ENCODE measurements around the gene FAM118A. TPM values are rescaled to one million over a fixed set of nuclear protein-coding genes. Genes with fewer than 3 reads are reported as not detected.

Gene FAM118A
- total and polyA plus RNA-seq, 9 donors, result 21.9 to 57.8 (median 30.0) TPM

DNA sequence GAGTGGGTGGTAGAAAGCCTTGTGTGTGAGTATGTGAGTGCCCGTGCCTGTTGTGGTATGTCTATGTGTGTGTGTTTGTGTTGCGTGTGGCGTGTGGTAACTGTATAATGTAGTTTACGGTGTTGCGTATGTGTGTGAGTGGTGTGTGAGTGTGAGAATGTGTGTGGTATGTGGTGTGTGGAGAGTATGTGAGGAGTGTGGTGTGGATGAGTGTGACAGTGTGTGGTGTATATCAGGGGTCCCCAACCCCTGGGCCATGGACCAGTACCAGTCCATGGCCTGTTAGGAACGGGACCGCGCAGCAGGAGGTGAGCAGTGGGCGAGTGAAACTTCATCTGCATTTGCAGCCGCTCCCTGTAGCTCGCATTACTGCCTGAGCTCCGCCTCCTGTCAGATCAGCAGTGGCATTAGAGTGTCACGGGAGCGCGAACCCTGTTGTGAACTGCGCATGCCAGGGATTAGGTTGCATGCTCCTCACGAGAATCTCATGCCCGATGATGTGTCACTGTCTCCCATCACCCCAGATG is 19.3 kb upstream of the FAM118A start:
- H3K9me3 ChIP-seq, result no peaks in the 10 kb centered on the region
- no peaks in the 10 kb centered on the region for H3K27me3 ChIP-seq
- no peak overlapping the region for H3K27ac ChIP-seq
- H3K4me1 ChIP-seq (ENCODE audit: insufficient read depth), result no peaks in the 10 kb centered on the region
- intact Hi-C loops (cut with DNase I), result no loop called here
- WGBS, 3 donors, result 32 to 37% (median 33%) methylated on average over 18 of the region's 18 CpGs
- no peaks in the 10 kb centered on the region for H3K36me3 ChIP-seq
- TF ChIP-seq, protein P1, sequence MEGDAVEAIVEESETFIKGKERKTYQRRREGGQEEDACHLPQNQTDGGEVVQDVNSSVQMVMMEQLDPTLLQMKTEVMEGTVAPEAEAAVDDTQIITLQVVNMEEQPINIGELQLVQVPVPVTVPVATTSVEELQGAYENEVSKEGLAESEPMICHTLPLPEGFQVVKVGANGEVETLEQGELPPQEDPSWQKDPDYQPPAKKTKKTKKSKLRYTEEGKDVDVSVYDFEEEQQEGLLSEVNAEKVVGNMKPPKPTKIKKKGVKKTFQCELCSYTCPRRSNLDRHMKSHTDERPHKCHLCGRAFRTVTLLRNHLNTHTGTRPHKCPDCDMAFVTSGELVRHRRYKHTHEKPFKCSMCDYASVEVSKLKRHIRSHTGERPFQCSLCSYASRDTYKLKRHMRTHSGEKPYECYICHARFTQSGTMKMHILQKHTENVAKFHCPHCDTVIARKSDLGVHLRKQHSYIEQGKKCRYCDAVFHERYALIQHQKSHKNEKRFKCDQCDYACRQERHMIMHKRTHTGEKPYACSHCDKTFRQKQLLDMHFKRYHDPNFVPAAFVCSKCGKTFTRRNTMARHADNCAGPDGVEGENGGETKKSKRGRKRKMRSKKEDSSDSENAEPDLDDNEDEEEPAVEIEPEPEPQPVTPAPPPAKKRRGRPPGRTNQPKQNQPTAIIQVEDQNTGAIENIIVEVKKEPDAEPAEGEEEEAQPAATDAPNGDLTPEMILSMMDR (IDR thresholded peaks at IDR 0.05), result no peak
- TF ChIP-seq EP300 (IDR thresholded peaks at IDR 0.05), result no peak
- no peak for TF ChIP-seq POLR2A (IDR thresholded peaks at IDR 0.05)
- DNase-seq, result no peak
- no peak overlapping the region for H3K4me3 ChIP-seq

DNA sequence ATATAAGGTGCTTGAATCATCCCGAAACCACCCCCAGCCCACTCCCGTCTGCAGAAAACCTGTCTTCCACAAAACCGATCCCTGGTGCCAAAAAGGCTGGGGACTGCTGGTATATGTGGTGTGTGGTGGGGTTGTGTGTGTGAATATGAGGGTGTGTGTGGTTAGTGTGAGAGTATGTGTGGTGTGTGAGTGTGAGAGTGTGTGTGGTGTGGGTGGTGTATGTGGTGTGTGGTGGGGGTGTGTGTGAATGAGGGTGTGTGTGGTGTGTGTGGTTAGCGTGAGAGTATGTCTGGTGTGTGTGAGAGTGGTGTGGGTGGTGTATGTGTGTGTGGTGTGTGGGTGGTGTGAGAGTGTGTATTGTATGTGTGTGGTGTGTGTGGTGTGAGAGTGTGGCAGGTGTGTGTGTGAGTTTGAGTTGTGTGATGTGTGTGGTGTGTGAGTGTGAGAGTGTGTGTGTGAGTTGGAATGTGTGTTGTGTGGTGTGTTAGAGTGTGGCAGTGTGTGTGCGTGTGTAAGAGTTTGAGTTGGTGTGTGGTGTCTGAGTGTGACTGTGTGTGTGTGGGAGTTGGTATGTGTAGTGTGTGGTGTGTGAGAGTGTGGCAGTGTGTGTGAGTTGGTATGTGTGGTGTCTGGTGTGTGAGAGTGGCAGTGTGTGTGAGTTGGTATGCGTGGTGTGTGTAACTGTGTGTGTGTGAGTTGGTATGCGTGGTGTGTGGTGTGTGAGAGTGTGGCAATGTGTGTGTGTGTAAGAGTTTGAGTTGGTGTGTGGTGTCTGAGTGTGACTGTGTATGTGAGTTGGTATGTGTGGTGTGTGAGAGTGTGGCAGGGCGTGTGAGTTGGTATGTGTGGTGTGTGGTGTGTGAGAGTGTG is 18.4 kb upstream of the FAM118A start:
- Histone ChIP-seq H3K4me1 (ENCODE audit: insufficient read depth) (no peaks in the 10 kb centered on the region), H3K36me3 (no peaks in the 10 kb centered on the region), H3K9me3 (no peaks in the 10 kb centered on the region), H3K27ac (no peak overlapping the region), H3K4me3 (no peak overlapping the region), H3K27me3 (no peaks in the 10 kb centered on the region)
- no peak for DNase-seq
- 79 to 80% (median 80%) methylated on average over 8 of the region's 8 CpGs for WGBS, 3 donors
- intact Hi-C loops (cut with DNase I), result no loop called here
- no peak for TF ChIP-seq POLR2A (IDR thresholded peaks at IDR 0.05)
- no peak for TF ChIP-seq EP300 (IDR thresholded peaks at IDR 0.05)
- TF ChIP-seq, protein P1 (IDR thresholded peaks at IDR 0.05), result no peak

DNA sequence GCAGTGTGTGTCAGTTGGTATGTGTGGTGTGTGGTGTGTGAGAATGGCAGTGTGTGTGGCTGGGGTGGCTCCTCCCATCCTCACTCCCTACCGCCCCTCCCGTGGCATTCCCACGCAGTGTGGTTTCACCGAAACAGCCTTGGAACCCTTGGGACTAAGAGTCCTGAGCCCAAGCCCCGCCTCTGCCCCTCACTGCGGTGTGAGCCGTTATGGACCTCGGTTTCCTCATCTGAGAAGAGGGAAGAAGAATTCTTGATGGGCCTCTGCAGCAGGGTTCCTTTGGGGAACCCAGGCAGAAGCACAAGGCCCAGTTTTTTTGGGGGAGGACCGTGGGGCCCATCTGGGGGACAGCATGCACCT is 17.8 kb upstream of the FAM118A start:
- H3K4me1 ChIP-seq (ENCODE audit: insufficient read depth), result no peaks in the 10 kb centered on the region
- DNase-seq, result no peak
- 64 to 70% (median 69%) methylated on average over 9 of the region's 9 CpGs for WGBS, 3 donors
- no peaks in the 10 kb centered on the region for H3K27me3 ChIP-seq
- no peaks in the 10 kb centered on the region for H3K36me3 ChIP-seq
- no peaks in the 10 kb centered on the region for H3K9me3 ChIP-seq
- no peak overlapping the region for H3K4me3 ChIP-seq
- no peak overlapping the region for H3K27ac ChIP-seq
- intact Hi-C loops (cut with DNase I), result no loop called here
- no peak for TF ChIP-seq POLR2A (IDR thresholded peaks at IDR 0.05)
- TF ChIP-seq EP300 (IDR thresholded peaks at IDR 0.05), result no peak
- TF ChIP-seq, protein P1 (IDR thresholded peaks at IDR 0.05), result no peak

DNA sequence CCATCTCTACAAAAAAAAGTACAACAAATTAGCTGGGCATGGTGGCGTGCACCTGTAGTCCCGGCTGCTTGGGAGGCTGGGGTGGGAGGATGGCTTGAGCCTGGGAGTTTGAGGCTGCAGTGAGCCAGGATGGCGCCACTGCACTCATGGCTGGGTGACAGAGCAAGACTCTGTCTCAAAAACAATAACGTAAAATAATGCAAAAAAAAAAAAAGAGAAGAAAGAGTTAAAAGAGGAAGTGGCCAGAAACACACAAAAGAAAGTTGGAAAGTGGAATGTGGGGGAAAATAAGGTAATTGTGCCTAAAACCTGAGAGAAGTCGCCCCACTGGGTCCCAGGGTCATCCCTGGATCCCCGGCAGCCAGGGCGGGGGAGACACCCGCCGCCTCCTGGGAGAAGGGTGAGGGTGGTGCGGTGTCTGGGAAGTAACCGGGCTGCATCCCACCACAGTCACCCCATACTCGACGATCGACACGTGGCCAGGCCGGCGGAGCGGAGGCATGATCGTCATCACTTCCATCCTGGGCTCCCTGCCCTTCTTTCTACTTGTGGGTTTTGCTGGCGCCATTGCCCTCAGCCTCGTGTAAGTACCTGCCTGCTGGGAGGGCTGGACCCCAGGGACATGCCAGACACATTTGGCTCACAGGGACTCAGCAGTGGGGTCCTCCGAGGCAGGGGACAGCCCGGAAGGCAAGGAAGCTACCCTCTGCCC is 16.8 kb upstream of the FAM118A start:
- no peaks in the 10 kb centered on the region for H3K4me1 ChIP-seq (ENCODE audit: insufficient read depth)
- intact Hi-C loops (cut with DNase I), result no loop called here
- no peak for DNase-seq
- 40 to 49% (median 40%) methylated on average over 23 of the region's 23 CpGs for WGBS, 3 donors
- no peaks in the 10 kb centered on the region for H3K27me3 ChIP-seq
- no peak overlapping the region for H3K4me3 ChIP-seq
- H3K27ac ChIP-seq, result no peak overlapping the region
- no peak for TF ChIP-seq EP300 (IDR thresholded peaks at IDR 0.05)
- no peak for TF ChIP-seq POLR2A (IDR thresholded peaks at IDR 0.05)
- TF ChIP-seq, protein P1 (IDR thresholded peaks at IDR 0.05), result no peak
- H3K36me3 ChIP-seq, result no peaks in the 10 kb centered on the region
- no peaks in the 10 kb centered on the region for H3K9me3 ChIP-seq
